Activated T-cell treated with anti-CD3 and anti-CD28 coated beads, Interleukin-2, amount 50 U/mL, for 1 hour (primary cell): ENCODE measurements around the gene BTG4.

Experiments used
- DNase-seq: peaks from one replicate; pipeline ENCODE4 v3.0.0-alpha.2; 2020

Gene BTG4

DNA sequence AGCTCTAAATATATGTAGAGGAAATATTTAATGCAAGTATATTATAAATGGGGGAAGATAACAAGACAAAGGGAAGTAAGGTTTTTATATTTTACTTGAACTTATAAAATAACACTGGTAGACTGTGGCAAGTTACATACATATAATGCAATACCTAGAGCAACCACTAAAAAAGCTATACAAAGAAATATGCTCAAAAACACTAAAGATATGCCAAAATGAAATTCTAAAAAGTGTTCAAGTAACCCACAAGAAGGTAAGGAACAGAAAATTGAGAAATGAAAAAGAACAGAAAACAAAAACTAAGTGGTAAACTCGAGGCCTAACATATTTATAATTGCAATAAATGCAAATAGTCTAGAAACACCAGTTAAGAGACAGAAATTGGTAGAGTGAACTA, 32.5 kb downstream of the BTG4 start:
- DNase-seq = no peak

DNA sequence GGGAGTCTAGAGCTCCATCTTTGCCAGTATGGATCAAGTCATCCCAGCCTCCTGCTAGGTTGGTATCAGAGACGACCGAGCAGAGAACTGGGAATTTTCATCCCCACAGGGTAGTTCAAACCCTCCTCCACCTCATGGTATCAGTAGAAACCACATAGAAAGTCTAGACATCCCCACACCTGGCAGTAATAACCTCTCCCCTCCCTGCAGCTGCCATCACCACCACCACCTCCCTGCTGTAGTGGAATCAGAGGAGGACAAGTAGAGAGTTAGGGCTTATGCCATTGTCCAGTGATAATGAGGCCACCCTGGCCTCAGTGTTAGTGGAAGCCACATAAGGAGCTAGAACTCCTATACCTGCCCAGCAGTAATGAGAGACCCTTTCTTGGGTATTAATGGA, 34.3 kb downstream of the BTG4 start:
- DNase-seq = no peak

DNA sequence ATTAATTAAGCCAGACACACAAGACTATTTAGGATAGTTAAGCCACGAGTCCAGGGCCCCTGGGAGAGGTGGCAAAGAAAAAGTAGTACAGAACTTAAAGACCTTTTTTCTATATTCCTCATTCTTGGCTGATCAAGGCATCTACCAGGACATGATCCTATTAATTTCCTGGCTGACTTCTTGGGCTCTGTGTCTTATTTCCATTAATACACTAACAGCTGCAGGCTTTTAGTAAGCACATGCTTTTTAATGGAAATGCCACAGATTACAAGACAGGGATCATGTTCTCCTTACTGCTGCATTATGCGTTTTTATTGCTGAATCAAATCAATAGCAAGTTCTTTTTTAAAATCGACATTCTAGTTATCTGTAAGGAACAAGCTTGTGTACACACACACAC, 35.2 kb downstream of the BTG4 start:
- no peak for DNase-seq

DNA sequence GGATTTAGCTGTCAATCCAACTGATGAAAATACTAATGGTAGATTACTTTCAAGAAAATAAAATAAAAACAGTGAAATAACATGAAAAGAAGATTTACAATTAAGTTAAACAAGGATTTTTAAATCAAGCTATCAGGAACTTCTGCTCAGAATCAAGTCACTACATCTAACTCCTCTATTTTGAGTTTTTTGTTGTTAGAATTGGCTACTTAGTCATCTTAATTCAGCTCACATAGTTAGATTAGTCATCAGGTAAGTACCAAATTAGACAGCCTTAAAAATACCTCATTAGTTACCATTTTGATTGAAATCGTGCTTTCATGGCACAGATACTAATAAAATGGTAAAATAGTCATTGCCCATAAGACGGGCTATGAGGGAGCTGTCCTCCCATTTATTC, 35.8 kb downstream of the BTG4 start:
- no peak for DNase-seq

DNA sequence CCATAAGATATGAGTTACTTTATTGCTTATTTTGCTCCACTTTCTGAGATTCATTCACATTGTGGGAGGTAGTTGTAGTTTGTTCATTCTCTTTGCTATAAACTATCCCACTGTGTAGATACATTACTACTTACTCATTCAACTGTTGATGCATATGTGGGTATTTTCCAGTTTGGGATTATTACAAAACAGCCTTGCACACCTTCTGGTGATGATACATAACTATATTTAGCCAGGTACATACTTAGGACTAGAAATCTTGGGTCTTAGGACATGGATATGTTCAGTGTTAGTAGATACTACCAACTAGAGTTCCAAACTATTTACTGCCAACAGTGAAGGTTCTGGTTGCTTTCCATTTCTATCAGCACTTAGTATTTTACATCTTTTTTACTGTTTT, 37.8 kb downstream of the BTG4 start:
- DNase-seq = no peak

DNA sequence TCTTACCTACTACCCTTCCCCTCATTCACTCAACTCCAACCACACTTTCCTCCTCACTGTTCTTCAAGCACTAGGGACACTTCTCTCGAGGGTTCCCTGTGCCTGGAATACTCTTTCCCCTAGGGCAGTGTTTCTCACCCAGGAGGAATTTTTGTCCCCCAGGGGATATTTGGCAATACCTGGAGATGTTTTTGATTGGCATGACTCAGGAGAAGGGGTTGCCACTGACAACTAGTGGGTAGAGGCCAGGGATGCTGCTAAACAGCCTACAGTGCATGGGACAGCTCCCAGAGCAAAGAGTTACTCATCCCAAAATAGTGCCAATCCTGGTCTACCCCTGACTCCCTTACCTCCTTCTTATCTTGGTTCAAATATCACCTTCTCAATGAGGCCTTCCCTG, 40.0 kb downstream of the BTG4 start:
- DNase-seq = no peak

DNA sequence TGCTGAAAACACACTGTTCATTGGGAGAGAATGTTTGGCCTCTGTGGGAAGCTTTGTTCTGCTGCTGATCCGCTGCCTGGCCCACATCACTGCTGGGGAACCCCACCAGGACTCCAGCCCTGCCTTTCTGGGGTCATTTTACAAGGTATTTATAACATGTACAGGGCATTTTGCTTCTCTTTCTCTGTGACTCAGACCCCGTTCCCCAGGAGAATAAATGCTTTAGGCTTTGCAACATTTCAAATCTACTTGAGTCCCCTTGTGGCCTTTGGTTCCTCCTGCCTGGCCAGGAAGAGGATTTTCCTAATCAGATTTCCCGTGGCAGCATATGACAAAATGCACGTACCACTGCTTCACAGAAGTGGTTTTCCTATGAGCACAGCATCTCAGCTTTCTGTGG, 43.0 kb downstream of the BTG4 start:
- DNase-seq = no peak

DNA sequence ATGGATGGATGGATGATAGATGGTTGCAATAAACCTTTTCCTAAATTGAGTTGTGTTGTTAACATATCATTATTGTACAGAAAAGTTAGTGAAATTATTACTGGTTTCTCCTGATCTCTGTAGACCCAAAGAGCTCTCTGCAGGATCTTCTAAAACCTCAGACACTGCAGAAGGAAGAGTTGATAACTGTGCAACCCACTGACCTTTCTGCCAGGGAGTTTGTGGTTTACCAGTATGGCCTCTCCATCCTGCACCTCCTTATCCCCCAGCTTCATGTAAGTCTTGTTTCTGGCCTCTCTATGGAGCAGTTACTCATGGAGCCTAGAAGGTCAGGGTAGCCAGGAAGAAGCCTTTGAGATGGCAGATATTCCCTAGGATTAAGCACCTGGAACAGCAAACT, 45.6 kb downstream of the BTG4 start:
- no peak for DNase-seq

DNA sequence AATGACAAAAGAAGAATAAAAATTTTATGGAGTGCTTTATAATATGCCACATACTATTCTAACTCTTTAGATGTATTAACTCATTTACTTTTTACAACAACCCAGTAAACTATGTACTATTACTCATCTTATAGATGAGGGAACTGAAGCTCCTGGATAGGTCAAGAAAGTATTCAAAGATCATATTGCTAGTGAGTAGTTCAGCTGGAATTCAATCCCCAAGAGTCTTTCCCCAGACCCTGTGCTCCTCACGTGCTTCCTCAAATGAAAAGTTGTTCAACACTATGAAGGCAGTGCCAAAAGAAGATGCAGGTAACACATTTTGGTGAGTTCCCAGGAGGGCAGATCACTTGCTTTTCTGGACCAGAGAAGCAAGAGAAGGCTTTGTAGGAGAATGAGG, 46.8 kb downstream of the BTG4 start:
- DNase-seq = no peak

DNA sequence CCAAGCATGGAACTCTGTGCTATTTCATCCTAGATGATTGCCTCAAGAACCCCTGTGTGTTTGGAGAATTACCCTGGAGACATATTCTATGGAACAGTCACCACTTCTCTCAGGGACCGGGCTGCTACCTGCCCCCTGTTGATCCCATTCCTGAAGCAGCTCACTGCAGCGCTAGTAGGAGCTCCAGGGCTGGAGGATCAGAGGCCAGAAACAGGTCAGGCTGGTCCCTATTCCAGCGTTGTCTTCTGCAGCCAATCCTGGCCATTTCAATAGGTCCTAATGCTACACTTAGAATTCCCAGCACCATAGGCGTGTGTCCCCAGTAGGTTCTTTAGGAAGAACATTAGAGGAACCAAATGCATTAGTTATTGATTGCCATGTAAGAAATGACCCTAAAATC, 48.9 kb downstream of the BTG4 start:
- DNase-seq = no peak

DNA sequence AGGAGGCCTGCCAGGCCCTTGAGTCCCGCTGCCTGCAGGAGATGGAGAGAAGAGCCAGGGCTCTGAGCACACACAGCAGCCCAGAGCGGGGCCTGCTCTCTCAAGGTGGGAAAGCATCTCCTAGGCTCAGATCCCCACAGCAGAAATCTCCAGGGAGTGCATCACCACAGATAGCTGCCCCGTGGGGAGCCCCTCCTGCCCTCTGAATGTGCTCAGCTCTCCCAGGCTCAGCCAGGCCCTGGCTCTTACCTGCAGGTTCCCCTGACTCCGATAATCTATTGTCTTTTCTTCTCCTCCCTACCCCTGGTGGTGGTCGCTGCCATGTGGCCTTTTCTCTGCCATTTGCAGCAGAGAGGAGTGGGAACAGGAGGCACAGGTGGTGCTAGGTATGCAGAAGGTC, 49.9 kb downstream of the BTG4 start:
- DNase-seq = no peak

DNA sequence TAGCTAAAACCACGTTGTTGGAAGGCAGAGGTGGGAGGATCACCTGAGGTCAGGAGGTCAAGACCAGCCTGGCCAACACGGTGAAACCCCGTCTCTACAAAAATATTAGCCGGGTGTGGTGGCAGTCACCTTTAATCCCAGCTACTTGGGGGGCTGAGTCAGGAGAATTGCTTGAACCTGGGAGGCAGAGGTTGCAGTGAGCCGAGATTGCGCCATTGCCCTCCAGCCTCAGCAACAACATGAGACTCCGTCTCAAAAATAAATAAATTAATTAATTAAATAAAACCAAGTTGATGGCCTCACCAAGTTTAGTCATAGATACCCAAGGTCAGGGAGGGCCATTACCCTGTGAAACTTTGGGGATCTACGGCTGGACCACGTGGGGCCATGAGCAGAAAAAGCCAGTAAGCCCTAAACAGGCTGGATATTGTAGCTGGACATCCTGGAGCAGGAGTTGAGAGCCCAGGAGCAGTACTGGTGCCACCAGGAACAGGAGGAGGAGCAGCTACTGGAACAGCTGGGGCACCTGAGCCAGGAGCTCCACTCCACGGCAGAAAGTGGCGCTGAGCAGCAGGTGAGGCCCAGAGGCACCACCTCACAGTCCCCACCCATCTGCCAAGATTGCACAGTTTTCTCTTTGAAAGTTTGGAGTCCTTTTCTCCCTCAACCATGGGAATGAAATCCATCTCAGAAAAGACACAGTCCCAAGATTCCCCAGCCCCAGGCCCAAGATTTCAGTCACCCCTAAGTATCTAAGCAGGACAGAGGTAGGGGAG, 50.5 kb downstream of the BTG4 start:
- no peak for DNase-seq

DNA sequence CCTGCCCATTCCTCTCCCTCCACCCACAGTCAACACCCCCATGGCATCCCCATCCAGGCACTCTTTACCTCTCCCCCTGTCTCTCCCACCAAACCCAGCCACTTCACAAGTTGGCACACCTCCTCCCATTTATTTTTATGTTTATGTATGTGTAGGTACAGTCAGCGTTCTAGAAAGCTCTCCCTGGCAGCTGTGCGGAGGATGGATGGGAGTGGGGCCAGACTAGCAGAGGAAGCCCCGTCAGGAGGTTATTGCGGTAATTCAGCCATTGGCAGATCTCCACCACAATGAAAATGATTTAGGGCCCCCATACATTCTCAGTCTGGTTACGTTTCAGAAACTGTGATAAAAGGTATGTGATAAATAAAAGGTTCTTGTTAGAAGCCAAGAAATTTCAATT, 51.3 kb downstream of the BTG4 start:
- DNase-seq = no peak

DNA sequence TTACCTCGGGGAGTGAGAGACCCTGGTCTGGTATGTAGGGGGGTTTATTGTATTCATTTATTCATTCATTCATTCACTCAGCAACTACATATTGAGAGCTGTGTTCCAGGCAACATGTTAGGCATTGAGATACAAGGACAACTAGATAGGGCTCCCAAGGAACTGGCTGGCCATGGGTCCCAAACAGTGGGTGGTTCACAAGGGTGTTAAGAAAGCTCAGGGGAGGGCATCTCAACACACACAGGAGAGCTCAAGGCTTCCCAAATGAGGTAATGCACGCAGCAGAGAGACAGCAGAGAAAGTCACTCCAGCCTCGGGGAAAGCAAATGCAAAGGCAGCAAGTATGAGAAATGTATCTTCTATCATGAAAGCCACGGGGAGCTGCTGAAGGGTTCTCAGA, 51.8 kb downstream of the BTG4 start:
- DNase-seq = no peak

DNA sequence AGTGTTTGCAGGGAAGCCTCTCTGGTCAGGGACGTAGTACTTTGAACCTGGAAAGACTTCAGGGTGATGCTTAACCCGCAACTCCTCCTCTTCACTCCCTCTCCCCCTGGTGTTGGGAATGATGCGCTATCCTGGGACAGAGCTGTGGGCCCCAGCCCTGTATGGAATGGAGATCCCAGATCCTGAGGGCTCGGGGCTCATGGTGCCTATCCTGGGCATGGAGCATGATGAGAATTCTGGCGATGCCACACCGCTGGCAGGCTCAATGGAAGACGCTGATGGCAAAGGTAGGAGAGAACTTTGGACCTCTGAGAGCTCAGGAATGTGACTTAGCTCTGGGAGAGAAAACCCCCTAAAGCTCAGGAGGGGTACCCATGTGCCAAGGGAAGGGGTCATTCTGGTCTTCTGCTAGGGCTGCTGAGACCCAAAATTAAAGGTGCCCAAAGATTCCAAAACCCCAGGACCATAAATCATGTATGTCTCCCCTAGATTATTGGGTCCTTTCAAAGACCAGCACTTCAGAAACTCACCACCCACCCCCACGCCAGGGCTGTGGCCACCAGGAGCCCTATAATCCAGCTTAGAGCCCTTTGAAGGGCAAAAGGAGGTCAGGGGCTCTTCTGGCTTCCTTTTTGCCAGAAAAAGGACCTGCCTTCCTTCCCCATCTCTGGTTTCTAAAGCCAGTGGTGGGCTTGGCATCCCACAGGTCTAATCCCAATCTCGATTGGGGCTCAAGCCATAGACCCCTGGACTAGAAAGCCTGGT, 52.5 kb downstream of the BTG4 start:
- no peak for DNase-seq

DNA sequence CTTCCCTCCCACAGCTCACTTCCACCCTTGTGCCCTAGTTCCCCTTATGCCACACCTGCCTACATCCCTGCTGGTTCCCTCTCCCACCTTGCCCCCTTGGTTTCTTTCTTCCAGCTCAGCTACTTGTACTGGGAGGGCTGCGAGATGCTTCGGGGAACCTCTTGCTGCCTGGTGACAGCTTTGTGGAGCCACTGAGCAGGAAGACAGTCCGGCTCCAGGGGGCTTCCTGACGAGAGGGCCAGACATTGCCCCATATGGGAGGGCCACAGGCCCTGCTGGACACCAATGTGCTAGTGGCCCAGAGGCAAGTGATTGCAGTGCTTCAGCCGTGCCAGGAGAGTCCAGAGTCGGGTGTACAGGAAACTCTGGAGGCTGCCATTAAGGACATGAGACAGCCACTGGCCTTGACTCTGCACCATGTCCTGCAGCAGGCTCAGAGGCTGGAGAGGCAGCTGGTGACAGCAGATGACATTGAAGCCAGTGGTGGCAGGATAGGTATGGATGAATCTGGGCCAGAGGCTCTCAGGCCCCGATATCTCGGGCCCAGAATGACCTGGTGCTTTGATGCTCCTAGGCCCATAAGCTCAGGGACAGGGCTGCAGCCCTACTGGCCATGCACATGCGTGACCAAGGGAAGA, 54.3 kb downstream of the BTG4 start:
- DNase-seq = no peak

DNA sequence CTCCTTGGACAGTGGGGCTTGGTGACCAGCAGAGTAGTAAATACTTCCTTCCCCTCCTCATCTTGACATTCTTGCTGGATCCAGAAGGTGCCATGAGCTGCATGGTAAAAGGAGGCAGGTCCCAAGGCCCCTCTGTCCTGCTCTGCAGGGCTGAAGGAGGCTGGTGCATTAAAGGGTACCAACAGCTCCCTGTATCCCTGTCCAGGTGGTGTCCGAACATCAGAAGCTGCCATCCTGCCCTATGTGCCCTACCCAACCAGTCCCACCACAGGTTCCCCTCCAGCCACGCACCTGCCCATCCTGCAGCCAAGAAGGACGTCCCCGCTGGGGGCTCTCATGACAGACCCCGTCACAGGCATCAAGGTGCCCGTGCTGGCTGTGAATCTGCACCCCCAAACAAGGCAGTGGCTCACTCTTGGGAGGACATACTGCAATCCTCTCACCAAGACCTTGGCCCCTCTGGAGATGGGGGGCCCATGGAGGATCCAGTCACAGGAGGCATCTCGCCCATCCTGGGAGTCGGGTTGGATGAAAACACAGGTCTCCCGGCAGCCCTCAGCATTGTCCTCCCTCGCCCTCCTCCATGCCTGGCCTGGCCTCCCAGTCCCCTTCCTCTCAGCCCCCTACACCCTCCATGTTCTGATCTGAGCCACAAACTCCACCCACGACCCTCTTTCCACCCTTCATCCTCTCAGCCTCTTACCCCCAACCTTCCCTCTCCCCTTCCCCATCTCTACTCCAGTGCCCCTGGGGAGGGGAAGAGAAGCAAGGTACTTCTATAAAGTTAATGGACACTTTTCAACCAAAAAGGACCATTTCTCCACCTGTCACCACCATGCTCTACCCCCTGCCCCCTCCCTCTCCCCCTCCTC, 55.1 kb downstream of the BTG4 start:
- no peak for DNase-seq

DNA sequence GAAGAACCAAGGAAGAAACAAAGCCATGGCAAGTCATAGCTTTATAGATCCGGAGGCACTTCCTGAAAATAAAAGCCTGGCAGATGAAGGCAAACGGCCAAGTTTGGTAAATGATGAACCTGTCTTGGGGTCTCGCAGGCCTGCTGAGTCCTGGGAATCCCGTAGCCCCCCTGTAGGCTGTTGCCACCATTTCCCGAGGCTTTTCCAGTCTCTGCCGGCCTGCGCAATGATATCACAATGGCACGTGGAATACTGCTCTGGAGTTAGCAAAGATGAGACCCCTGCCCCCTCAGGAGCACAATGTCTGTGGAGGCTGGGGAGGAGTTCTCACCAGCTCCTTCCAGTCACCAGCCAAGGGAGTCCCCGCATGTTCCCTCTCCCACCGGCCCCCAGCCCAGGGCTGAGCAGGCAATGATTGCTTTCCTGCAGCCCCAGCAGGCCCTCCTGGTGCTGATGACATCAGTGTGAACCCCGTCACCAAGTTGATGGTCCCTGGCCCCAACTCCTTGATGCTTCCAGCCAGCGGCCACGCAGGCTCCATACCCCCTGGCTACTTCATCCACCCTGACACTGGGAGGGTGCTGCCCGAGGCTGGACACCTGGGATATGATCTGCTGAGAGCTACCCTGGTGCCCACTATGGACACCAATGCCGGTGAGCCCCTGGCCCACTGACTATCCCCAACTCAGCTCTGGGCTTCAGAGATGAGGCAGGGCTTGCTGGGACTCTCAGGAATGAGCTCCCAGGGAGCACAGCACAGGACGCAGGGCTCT, 55.9 kb downstream of the BTG4 start:
- DNase-seq = no peak

DNA sequence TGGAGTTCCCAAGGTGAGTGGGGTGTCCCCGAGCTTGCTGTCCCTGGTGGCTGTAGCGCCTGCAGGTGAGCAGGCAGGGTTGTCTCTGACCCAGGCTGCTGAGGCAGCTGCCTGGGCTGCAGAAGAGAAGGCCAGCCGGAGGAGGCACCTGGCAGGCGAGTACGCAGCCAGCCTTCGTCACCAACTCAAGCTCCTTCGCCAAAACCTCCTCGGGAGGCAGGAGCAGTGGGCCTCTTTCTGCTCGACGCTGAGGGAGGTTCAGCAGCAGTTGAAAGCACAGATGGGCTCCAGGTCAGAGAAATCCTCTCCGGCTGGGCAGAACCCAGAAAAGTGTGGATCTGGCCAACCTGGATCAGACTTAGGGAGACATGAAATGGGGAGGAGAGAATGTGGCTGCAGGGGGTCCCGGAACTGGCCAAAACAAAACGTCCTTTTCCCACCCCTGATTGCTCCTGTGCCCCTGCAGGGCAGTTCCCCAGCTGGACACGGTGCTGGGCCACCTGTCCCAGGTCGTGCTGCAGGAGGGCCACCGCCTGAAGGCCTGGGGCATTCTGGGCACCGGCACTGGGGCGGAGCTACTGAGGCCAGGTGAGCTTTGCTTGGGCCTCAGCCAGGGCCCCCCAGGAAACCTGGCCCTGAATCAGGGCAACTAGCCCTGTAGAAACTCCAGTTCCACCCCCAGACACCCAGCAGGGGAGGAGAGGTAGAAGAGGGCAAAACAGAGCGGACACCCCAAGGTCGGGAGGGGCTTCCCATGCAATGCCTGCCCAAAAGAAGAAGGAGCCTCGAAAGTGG, 56.7 kb downstream of the BTG4 start:
- no peak for DNase-seq

DNA sequence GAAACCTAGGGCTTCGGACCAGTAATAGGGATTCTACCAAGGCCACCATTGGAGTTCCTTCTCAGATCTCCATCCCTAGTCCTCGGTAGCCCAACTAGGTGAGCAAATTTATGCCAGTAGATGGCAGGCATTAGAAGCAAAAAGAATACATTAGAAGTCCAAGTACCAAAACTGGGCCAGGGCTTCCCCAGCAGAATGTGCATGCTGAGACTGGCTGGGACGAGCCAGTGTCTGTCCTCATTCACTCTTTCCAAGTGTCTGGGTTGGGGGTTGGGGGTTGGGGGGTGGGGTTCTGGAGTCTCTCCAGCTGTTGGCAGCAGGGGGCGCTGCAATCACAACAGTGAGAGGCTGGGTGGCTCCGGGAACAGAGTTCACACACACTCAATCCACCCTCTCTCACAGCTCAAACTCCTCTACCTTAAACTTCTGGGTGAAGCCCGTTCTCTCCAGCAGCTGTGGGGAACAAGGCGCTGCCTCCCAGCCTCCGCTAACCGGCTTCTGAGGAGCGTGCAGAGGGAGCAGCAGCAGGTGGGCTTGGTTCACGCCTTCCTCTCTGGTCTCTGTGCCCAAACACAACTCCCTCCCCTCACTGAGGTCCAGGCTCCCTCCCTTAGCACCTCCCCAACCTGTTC, 57.5 kb downstream of the BTG4 start:
- DNase-seq = peak; percentile 51
